NB4 (cell line): ENCODE data around the gene ZNF611.

Experiments used
- CTCF ChIP-seq: IDR thresholded peaks from one replicate; pipeline ENCODE4 v1.5.1; 2012; ENCODE audit warnings: low read depth, low read length
- MYC ChIP-seq: IDR thresholded peaks from 2 replicates; pipeline ENCODE4 v1.6.1; 2011; ENCODE audit warnings: low read depth, low read length
- POLR2A ChIP-seq: IDR thresholded peaks from 2 replicates; pipeline ENCODE4 v1.6.1; 2011; ENCODE audit warnings: mild to moderate bottlenecking; ENCODE audit not compliant: insufficient read length; ENCODE audit errors: extremely low read depth
- TF ChIP-seq, protein P1 (sequence below): IDR thresholded peaks from 2 replicates; pipeline ENCODE4 v1.6.1; 2011; ENCODE audit warnings: low read depth, low read length

GRCh38 chr19:52691215-52691610 lies 43.6 kb downstream of the ZNF611 start:
- TF ChIP-seq CTCF (no peak), POLR2A (no peak), MYC (no peak)
- TF ChIP-seq, protein P1, sequence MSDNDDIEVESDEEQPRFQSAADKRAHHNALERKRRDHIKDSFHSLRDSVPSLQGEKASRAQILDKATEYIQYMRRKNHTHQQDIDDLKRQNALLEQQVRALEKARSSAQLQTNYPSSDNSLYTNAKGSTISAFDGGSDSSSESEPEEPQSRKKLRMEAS: no peak
